C4-2B (cell line): Measurements from ENCODE around the gene KCNMA1.

Experiments
- CTCF ChIP-seq: fragments of 450-650 bp; conservative IDR thresholded peaks from 2 replicates; pipeline ENCODE4 v1.5.1; 2017; ENCODE audit warnings: mild to moderate bottlenecking
- ZFX ChIP-seq: fragments of 450-650 bp; IDR thresholded peaks from 2 replicates; pipeline ENCODE4 v1.6.1; 2017

DNA sequence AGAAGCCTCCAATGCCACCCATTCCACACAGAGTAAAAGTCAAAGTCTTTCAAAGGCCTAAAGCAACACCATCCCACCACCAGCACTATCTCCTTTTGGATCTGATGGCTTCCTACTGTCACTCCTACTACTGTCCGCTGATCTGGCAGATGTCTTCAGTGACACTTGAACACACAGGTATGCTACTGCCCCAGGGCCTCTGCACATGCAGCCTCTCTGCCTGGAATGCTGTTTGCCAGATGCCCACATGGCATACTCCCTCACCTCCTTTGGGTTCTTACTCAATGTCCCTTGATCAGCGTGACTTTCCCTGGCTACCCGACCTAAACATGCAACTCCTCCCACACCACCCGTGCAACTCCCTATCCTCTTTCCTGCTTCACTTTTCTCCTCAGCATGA is 512.4 kb downstream of the KCNMA1 start:
- TF ChIP-seq CTCF: no peak
- no peak for TF ChIP-seq ZFX
